Measurements from ENCODE around the gene RHO. TPM values are rescaled to one million over a fixed set of nuclear protein-coding genes. Genes with fewer than 3 reads are reported as not detected.
"Not testable (repeated sequence)": the region's sequence is repeated elsewhere in the genome, so short reads cannot be mapped to it uniquely, and the experiment has no call there.

RHO gene
- total and polyA plus RNA-seq, 2 donors (not counting 1 experiment from before 2014, with no cell fraction given), result 0.10 TPM; not detected in 1

DNA sequence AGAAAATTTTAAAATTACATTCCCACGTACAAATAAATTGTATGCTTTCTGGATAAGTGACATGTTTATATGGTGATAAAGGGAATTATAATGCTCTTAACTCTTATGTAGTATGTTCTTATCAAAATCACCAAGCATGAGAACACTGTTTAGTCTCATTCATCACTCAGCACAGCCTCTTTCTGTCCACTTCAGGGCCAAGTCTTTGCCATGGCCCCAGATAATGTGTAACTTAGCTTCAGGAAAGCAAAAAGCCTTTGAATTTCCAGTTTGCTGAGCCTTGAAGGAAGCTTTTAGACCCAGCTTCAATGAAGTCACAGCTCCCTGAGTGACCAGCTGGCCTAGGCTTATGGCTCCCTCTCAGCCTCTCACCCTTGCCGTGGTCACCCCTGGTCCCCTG, 30.6 kb upstream of the RHO start:
- H3K4me1 Mint-ChIP-seq; H3K9ac ChIP-seq (ENCODE audit: low read length); H3K9me3 ChIP-seq (ENCODE audit: control extremely low read depth in 1 of 3, control insufficient read depth in 2 of 3, insufficient read depth in 1 of 3, low read length in 2 of 3); H2AFZ ChIP-seq (ENCODE audit: insufficient read depth, low read depth, low read length, poor library complexity, severe bottlenecking); H3K4me3 ChIP-seq (ENCODE audit: control extremely low read depth in 1 of 5, extremely low read depth in 1 of 5, insufficient read depth in 1 of 5, low read depth in 2 of 5, low read length in 4 of 5); H3K36me3 ChIP-seq (replicated peaks in 1 of 2; ENCODE audit: control extremely low read depth in 1 of 2, control insufficient read depth in 1 of 2, extremely low read depth in 1 of 2, insufficient read depth in 2 of 2, low read length in 1 of 2); H3K27ac Mint-ChIP-seq; H3K79me2 ChIP-seq (ENCODE audit: control insufficient read depth, insufficient read depth, low read length); H3K27me3 ChIP-seq (replicated peaks in 1 of 4; ENCODE audit: control extremely low read depth in 1 of 4, control insufficient read depth in 3 of 4, insufficient read depth in 4 of 4, low read length in 3 of 4); H3K27ac ChIP-seq (ENCODE audit: low read length in 2 of 2); H3K9me3 Mint-ChIP-seq (ENCODE audit: insufficient read depth); CTCF ChIA-PET; intact Hi-C loops (cut with micrococcal nuclease); H3K4me3 Mint-ChIP-seq; H3K4me2 ChIP-seq (replicated peaks; ENCODE audit: low read depth, low read length, poor library complexity, severe bottlenecking); H3K27me3 Mint-ChIP-seq; H4K20me1 ChIP-seq (ENCODE audit: control insufficient read depth, insufficient read depth, low read length, poor library complexity, severe bottlenecking); POLR2A ChIA-PET; H3K4me1 ChIP-seq (ENCODE audit: control insufficient read depth in 2 of 2, insufficient read depth in 2 of 2, low read length in 2 of 2); ATAC-seq (ENCODE audit: low read depth); DNase-seq: not testable (repeated sequence)
- 100% methylated on average over 1 of the region's 2 CpGs for WGBS (ENCODE audit: insufficient coverage)

DNA sequence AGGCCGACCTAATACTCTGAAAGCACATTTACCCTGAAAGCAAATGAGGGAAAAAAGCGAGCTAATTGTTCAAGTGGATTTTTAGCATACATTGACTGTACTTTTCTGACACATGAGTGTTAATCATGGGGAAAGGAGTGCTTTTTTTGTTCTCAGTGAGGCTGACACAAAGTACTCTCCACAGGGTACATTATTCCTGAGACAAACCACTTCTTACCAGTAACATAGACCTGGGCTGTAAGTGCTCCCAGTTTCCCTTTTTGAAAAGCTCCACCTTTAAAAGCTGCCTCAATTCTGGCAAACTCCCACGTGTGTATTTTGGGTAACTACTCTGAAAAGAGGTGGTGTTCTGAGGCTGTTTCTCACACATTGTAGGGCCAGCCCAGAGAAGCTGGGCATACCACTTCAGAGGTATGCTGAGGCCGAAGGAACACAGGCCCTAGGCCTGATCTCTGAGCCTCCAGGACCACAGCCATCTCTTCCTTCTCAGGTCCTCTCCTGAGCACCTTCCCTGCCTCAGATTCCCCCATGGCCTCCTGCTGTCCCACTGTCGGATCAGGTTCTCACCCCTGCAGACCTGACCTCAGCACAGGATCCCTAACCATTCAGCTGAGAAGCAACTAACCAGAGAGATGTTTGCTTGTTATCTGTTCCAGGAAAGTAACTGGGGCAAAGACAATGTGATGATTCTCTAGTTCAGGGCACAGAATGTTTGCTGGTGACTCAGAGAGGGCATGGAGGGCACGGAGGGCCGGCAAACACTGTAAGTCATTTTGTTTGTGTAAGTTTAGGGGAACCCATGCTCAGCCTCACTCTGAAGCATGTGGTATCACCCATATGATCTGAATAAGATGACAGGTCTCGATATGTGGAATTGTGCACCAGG, 29.6 kb upstream of the RHO start:
- H2AFZ ChIP-seq (ENCODE audit: insufficient read depth, low read depth, low read length, poor library complexity, severe bottlenecking); H3K9me3 Mint-ChIP-seq (ENCODE audit: insufficient read depth); H3K4me1 ChIP-seq (ENCODE audit: control insufficient read depth in 2 of 2, insufficient read depth in 2 of 2, low read length in 2 of 2); H3K4me3 Mint-ChIP-seq; H3K9ac ChIP-seq (ENCODE audit: low read length); POLR2A ChIA-PET; H3K27ac ChIP-seq (ENCODE audit: low read length in 2 of 2); CTCF ChIA-PET; H3K27me3 Mint-ChIP-seq; H3K9me3 ChIP-seq (ENCODE audit: control extremely low read depth in 1 of 3, control insufficient read depth in 2 of 3, insufficient read depth in 1 of 3, low read length in 2 of 3); H4K20me1 ChIP-seq (ENCODE audit: control insufficient read depth, insufficient read depth, low read length, poor library complexity, severe bottlenecking); ATAC-seq (ENCODE audit: low read depth); H3K79me2 ChIP-seq (ENCODE audit: control insufficient read depth, insufficient read depth, low read length); H3K27ac Mint-ChIP-seq; H3K27me3 ChIP-seq (replicated peaks in 1 of 4; ENCODE audit: control extremely low read depth in 1 of 4, control insufficient read depth in 3 of 4, insufficient read depth in 4 of 4, low read length in 3 of 4); intact Hi-C loops (cut with micrococcal nuclease); H3K36me3 ChIP-seq (replicated peaks in 1 of 2; ENCODE audit: control extremely low read depth in 1 of 2, control insufficient read depth in 1 of 2, extremely low read depth in 1 of 2, insufficient read depth in 2 of 2, low read length in 1 of 2); H3K4me1 Mint-ChIP-seq; DNase-seq; H3K4me3 ChIP-seq (ENCODE audit: control extremely low read depth in 1 of 5, extremely low read depth in 1 of 5, insufficient read depth in 1 of 5, low read depth in 2 of 5, low read length in 4 of 5); H3K4me2 ChIP-seq (replicated peaks; ENCODE audit: low read depth, low read length, poor library complexity, severe bottlenecking): not testable (repeated sequence)
- WGBS (ENCODE audit: insufficient coverage), result 100% methylated on average over 1 of the region's 8 CpGs

DNA sequence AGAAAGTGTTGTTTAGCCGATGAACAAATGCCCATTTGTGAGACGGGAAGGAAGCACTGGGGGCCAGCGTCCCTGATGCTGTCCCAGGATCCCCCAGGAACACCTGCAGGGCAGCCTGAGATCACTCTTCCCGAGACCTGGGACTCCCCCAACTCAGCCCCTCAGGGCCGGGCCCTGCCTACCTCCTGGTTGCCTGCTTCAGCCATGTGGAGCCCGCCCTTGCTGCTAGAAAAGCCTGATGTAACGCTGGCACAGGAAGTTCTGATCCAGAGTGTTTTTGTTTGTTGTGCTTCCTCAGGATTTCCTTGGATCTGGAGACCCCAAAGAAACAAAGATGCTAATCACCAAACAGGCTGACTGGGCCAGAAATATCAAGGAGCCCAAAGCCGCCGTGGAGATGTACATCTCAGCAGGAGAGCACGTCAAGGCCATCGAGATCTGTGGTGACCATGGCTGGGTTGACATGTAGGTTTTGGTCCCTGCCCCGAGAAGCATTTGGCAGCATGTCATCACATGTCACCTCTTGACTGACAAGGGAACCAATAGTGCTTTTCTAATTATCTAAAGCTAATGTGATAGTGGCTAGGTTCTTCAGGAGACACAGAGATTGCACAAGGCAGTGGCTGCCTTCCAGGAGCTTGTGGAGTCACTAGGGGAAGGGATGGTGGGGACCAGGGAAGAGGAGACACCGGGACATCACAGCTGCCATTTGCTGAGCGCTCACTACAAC, 28.7 kb upstream of the RHO start:
- H3K4me2 ChIP-seq (replicated peaks; ENCODE audit: low read depth, low read length, poor library complexity, severe bottlenecking); DNase-seq; H3K9me3 Mint-ChIP-seq (ENCODE audit: insufficient read depth); H3K4me3 Mint-ChIP-seq; H3K27me3 Mint-ChIP-seq; H3K4me1 ChIP-seq (ENCODE audit: control insufficient read depth in 2 of 2, insufficient read depth in 2 of 2, low read length in 2 of 2); H3K4me3 ChIP-seq (ENCODE audit: control extremely low read depth in 1 of 5, extremely low read depth in 1 of 5, insufficient read depth in 1 of 5, low read depth in 2 of 5, low read length in 4 of 5); H2AFZ ChIP-seq (ENCODE audit: insufficient read depth, low read depth, low read length, poor library complexity, severe bottlenecking); POLR2A ChIA-PET; ATAC-seq (ENCODE audit: low read depth); H3K27ac ChIP-seq (ENCODE audit: low read length in 2 of 2); H3K27ac Mint-ChIP-seq; H3K4me1 Mint-ChIP-seq; intact Hi-C loops (cut with micrococcal nuclease); H3K9ac ChIP-seq (ENCODE audit: low read length); H3K27me3 ChIP-seq (replicated peaks in 1 of 4; ENCODE audit: control extremely low read depth in 1 of 4, control insufficient read depth in 3 of 4, insufficient read depth in 4 of 4, low read length in 3 of 4); H3K9me3 ChIP-seq (ENCODE audit: control extremely low read depth in 1 of 3, control insufficient read depth in 2 of 3, insufficient read depth in 1 of 3, low read length in 2 of 3); H3K79me2 ChIP-seq (ENCODE audit: control insufficient read depth, insufficient read depth, low read length); H3K36me3 ChIP-seq (replicated peaks in 1 of 2; ENCODE audit: control extremely low read depth in 1 of 2, control insufficient read depth in 1 of 2, extremely low read depth in 1 of 2, insufficient read depth in 2 of 2, low read length in 1 of 2); H4K20me1 ChIP-seq (ENCODE audit: control insufficient read depth, insufficient read depth, low read length, poor library complexity, severe bottlenecking): not testable (repeated sequence)
- 93% methylated on average over 6 of the region's 14 CpGs for WGBS (ENCODE audit: insufficient coverage)
- CTCF ChIA-PET, result interaction anchor here (1.3 kb wide), 1 partner anchor 10 kb away, joined by 5 read pairs; no protein-coding TSS in a partner anchor

Measured in B cell (primary cell).